Body of pancreas (tissue), 4 donors: Measurements from ENCODE around the gene GPR21.

Experiments used
- CTCF ChIP-seq, 7 experiments: fragments of 450-650 bp in 4 of 7; fragments of 200-600 bp in 3 of 7; sonication (generic) in 3 of 7; IDR thresholded peaks; one replicate each; pipeline ENCODE4 v1.5.1; 2016 to 2019; ENCODE audit warnings: antibody characterized with exemption in 7 of 7
- POLR2A ChIP-seq, 3 donors: fragments of 450-650 bp; IDR thresholded peaks; one replicate each; pipeline ENCODE4 v1.6.1; 2016; ENCODE audit warnings: antibody characterized with exemption in 3 of 3, mild to moderate bottlenecking in 2 of 3

DNA sequence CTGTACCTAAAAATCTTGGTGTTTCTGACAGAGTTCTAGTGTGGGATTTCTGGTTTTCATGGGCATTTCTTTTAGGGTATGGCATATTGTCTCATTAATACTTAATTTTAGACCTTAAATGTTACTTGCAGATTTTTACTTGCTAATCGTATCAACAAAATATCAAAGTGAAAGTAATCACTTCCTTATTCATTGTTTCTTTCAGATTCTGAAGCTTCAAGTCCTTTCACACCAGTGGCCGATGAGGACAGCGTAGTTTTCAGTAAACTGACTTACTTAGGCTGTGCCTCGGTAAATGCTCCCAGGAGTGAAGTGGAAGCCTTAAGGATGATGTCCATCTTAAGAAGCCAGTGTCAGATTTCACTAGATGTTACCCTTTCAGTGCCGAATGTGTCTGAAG lies 47.5 kb upstream of the GPR21 start:
- TF ChIP-seq CTCF (IDR thresholded peaks at IDR 0.05) (no peak), POLR2A (IDR thresholded peaks at IDR 0.05) (no peak)
